OCI-LY1 (cell line): ENCODE data around the gene SMPD3.

ENCODE experiments used
- H2AFZ ChIP-seq: fragments of 200-600 bp; sonication (generic), shearing (Covaris generic); 2 replicates; pipeline ENCODE4 v1.6.0; 2014; ENCODE audit warnings: antibody characterized with exemption, mild to moderate bottlenecking, low read length
- H3F3A ChIP-seq: fragments of 200-600 bp; sonication (generic), shearing (Covaris generic); 2 replicates; pipeline ENCODE4 v1.6.0; 2014; ENCODE audit warnings: mild to moderate bottlenecking, antibody characterized with exemption, low read length, moderate library complexity; ENCODE audit not compliant: insufficient read depth
- H3K27ac ChIP-seq: fragments of 200-600 bp; sonication (generic); 2 replicates; pipeline ENCODE4 v1.5.1; 2014; ENCODE audit warnings: low read length, mixed run types, mild to moderate bottlenecking, low read depth; ENCODE audit not compliant: poor library complexity, severe bottlenecking
- H3K27me3 ChIP-seq: fragments of 200-600 bp; sonication (generic); 2 replicates; pipeline ENCODE4 v1.6.0; 2014; ENCODE audit warnings: antibody characterized with exemption, mild to moderate bottlenecking, low read length, moderate library complexity; ENCODE audit not compliant: insufficient read depth
- H3K36me3 ChIP-seq: fragments of 200-600 bp; sonication (generic); 2 replicates; pipeline ENCODE4 v1.6.1; 2014; ENCODE audit warnings: mild to moderate bottlenecking, antibody characterized with exemption, low read length, moderate library complexity, mixed read lengths; ENCODE audit not compliant: insufficient read depth
- H3K4me1 ChIP-seq: fragments of 200-600 bp; sonication (generic); 2 replicates; pipeline ENCODE4 v1.5.1; 2014; ENCODE audit warnings: mild to moderate bottlenecking, low read length, moderate library complexity; ENCODE audit not compliant: insufficient read depth, severe bottlenecking
- H3K4me2 ChIP-seq: fragments of 200-600 bp; sonication (generic), shearing (Covaris generic); 2 replicates; pipeline ENCODE4 v1.6.1; 2014; ENCODE audit warnings: low read length
- H3K4me3 ChIP-seq: fragments of 200-600 bp; sonication (generic); 2 replicates; pipeline ENCODE4 v1.5.1; 2014; ENCODE audit warnings: low read length, low read depth, mild to moderate bottlenecking, mixed read lengths; ENCODE audit not compliant: poor library complexity, severe bottlenecking
- H3K79me2 ChIP-seq: fragments of 200-600 bp; shearing (Covaris generic); 2 replicates; pipeline ENCODE4 v1.6.1; 2016; ENCODE audit warnings: mixed run types, low read length, mixed read lengths; ENCODE audit not compliant: insufficient read depth
- H3K9ac ChIP-seq: fragments of 200-600 bp; sonication (generic), shearing (Covaris generic); 2 replicates; pipeline ENCODE4 v1.6.1; 2014; ENCODE audit warnings: mild to moderate bottlenecking, low read length, mixed read lengths
- H3K9me2 ChIP-seq: fragments of 200-600 bp; sonication (generic), shearing (Covaris generic); 2 replicates; pipeline ENCODE4 v1.6.1; 2014; ENCODE audit warnings: low read depth, mild to moderate bottlenecking, low read length, mixed read lengths
- H3K9me3 ChIP-seq: fragments of 200-600 bp; shearing (Covaris generic); 2 replicates; pipeline ENCODE4 v1.6.1; 2014; ENCODE audit warnings: low read length, mixed read lengths
- H4K20me1 ChIP-seq: fragments of 200-600 bp; sonication (generic), shearing (Covaris generic); 2 replicates; pipeline ENCODE4 v1.6.0; 2016; ENCODE audit warnings: mild to moderate bottlenecking, low read length; ENCODE audit not compliant: insufficient read depth
- CTCF ChIP-seq: fragments of 200-600 bp; sonication (generic), shearing (Covaris generic); IDR thresholded peaks from 2 replicates; pipeline ENCODE4 v1.5.1; 2017; ENCODE audit warnings: mild to moderate bottlenecking, antibody characterized with exemption, low read length, moderate library complexity, mixed read lengths
- EZH2 ChIP-seq: fragments of 200-600 bp; sonication (generic), shearing (Covaris generic); IDR thresholded peaks from 2 replicates; pipeline ENCODE4 v1.8.0; 2017; ENCODE audit warnings: borderline replicate concordance, mixed run types, mild to moderate bottlenecking, antibody characterized with exemption, low read length, moderate library complexity, mixed read lengths

Gene SMPD3

DNA sequence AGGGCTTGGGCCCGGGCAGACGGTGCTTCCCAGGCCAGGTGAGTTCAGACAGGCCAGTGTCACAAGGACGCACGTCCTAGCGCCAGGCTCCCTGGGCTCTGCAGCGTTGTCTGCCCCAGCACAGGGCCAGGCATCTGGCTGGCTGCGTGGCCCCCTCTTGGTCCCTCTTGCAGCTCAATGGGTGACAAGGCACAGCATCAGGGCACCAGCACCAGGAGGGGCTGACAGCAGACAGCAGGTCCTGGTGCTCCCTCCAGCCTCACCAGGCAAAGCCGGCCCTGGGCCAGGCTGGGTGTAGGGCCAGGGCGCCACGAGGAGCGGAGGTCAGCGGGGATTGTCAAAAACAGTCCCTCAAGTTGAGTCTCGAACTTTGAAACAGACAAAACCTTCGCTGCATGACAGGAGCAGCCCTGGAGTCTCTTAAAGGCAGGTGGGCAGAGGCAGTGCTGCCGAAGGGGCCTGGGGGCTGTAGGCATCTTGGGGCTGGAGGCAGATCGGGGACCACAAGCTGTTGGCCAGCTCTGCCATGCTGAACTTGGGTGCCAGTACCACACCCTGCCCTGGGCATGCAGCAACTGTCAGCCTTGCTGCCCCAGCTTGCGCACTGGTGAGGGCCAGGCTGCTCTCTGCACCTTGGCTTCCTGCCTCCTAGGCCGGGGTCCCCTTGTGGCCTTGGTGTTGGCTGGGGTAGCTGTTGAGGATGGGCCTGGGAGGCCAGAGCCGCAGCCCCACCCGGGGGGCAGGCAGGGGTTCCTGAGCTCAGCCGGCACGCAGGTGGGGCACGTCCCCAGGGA, 88.7 kb downstream of the SMPD3 start:
- TF ChIP-seq EZH2 (no peak), CTCF (no peak)
- Histone ChIP-seq H4K20me1 (no peaks in the 10 kb centered on the region), H3K4me3 (no peak overlapping the region), H3K4me2 (no peak overlapping the region), H3K79me2 (no peaks in the 10 kb centered on the region), H3K9ac (no peak overlapping the region), H3K27me3 (no peaks in the 10 kb centered on the region; the same call in 1 of the 2 replicates), H3K36me3 (peaks cover 56% of the 10 kb centered on the region), H2AFZ (no peak overlapping the region), H3K9me2 (no peaks in the 10 kb centered on the region), H3K27ac (no peak overlapping the region), H3F3A (no peaks in the 10 kb centered on the region), H3K9me3 (no peaks in the 10 kb centered on the region), H3K4me1 (no peaks in the 10 kb centered on the region)

- Histone ChIP-seq H3K4me3 (no peak overlapping the region), H2AFZ (no peak overlapping the region), H3K4me1 (no peaks in the 10 kb centered on the region), H3K79me2 (no peaks in the 10 kb centered on the region), H3K4me2 (no peak overlapping the region), H3F3A (no peaks in the 10 kb centered on the region), H3K27me3 (no peaks in the 10 kb centered on the region; the same call in 1 of the 2 replicates), H3K9me3 (no peaks in the 10 kb centered on the region), H3K9me2 (no peaks in the 10 kb centered on the region), H3K9ac (no peak overlapping the region), H4K20me1 (no peaks in the 10 kb centered on the region), H3K36me3 (peaks cover 62% of the 10 kb centered on the region), H3K27ac (no peak overlapping the region)
- TF ChIP-seq CTCF = no peak
Observed at GRCh38 chr16:68358951-68359350, 89.4 kb downstream of the SMPD3 start.

DNA sequence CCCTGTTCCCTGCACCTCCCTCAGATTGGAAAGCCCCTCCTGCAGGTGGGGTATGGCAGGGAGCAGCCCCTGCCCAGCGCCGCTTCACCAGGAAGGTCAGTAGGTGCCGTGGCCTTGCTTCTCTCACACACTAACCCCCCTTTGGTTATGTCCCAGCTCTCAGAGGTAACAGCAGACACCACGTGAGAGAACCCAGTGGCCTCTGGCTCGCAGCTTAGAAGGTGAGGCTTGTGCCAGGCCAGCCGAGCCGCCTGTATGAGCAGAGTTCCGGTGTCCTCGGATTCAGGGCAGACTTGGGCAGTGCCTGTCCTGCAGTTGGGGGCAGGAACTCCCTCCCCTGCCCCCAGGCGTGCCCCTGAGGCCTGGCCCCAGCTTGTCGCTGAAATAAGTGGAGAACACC, 90.4 kb downstream of the SMPD3 start:
- Histone ChIP-seq H3K9me2 (no peaks in the 10 kb centered on the region), H3K27me3 (no peaks in the 10 kb centered on the region), H4K20me1 (no peaks in the 10 kb centered on the region), H2AFZ (no peak overlapping the region), H3K9me3 (no peaks in the 10 kb centered on the region), H3K4me2 (no peak overlapping the region), H3K79me2 (no peaks in the 10 kb centered on the region), H3K27ac (no peak overlapping the region), H3K36me3 (peaks cover 72% of the 10 kb centered on the region), H3F3A (no peaks in the 10 kb centered on the region), H3K4me3 (no peak overlapping the region), H3K9ac (no peak overlapping the region), H3K4me1 (no peaks in the 10 kb centered on the region)
- TF ChIP-seq CTCF = no peak
